IMR-90 (cell line): ENCODE measurements around the gene ZSWIM3. TPM values are rescaled to one million over a fixed set of nuclear protein-coding genes. Genes with fewer than 3 reads are reported as not detected.

Source experiments
- ATAC-seq: fragments of 200-7000 bp; cut with Tn5 transposase; 2 replicates; pipeline ENCODE4 v1.9.1; 2020; ENCODE audit warnings: low read depth, mild to moderate bottlenecking, moderate library complexity
- BruUV-seq: library from RNA; stranded (reverse); fragments of 400-500 nt; replicated peaks from 2 replicates; lab custom pipeline; 2021; lab: Mats Ljungman, UMichigan
- CTCF ChIA-PET: fragments of 300-600 bp; formaldehyde crosslinking; extraction: SDS; loops from one replicate; lab custom pipeline; 2021; ENCODE audit warnings: antibody characterized with exemption; lab: Yijun Ruan, JAX
- POLR2A ChIA-PET: fragments of 300-600 bp; sonication (Branson Sonifier 250); formaldehyde crosslinking; loops from one replicate; lab custom pipeline; 2022; ENCODE audit warnings: antibody characterized with exemption; ENCODE audit not compliant: unreplicated experiment; lab: Charles Lee
- DNase-seq: peaks from one replicate; pipeline ENCODE4 v3.0.0; 2013
- H2AFZ ChIP-seq: replicated peaks from 2 replicates; pipeline ENCODE3; 2013; ENCODE audit warnings: low read length, mild to moderate bottlenecking; ENCODE audit not compliant: poor library complexity
- H2AK5ac ChIP-seq: 2 replicates; pipeline ENCODE4 v1.6.1; 2013; ENCODE audit warnings: low read depth, low read length, inconsistent platforms
- H2AK9ac ChIP-seq: replicated peaks from 2 replicates; pipeline ENCODE3; 2013; ENCODE audit warnings: mild to moderate bottlenecking, low read depth, low read length, moderate library complexity; ENCODE audit not compliant: poor library complexity
- H2BK120ac ChIP-seq: 2 replicates; pipeline ENCODE4 v1.6.1; 2013; ENCODE audit warnings: low read depth, low read length, inconsistent platforms
- H2BK15ac ChIP-seq: 3 replicates; pipeline ENCODE4 v1.6.1; 2013; ENCODE audit warnings: low read depth, low read length, inconsistent platforms
- H2BK20ac ChIP-seq: 2 replicates; pipeline ENCODE4 v1.6.1; 2013; ENCODE audit warnings: low read depth, mild to moderate bottlenecking, inconsistent platforms, low read length, moderate library complexity
- H2BK5ac ChIP-seq: 2 replicates; pipeline ENCODE4 v1.6.1; 2013; ENCODE audit warnings: mild to moderate bottlenecking, low read depth, low read length, inconsistent platforms; ENCODE audit not compliant: poor library complexity, severe bottlenecking
- H3K14ac ChIP-seq: replicated peaks from 2 replicates; pipeline ENCODE4 v1.6.1; 2013; ENCODE audit warnings: low read depth, low read length, inconsistent platforms
- H3K18ac ChIP-seq: 2 replicates; pipeline ENCODE4 v1.6.1; 2013; ENCODE audit warnings: low read depth, low read length, control low read depth
- H3K23ac ChIP-seq: 2 replicates; pipeline ENCODE4 v1.6.1; 2013; ENCODE audit warnings: low read depth, low read length, inconsistent platforms
- H3K27ac ChIP-seq: 2 replicates; pipeline ENCODE4 v1.5.1; 2013; ENCODE audit warnings: mild to moderate bottlenecking, control low read depth, low read length; ENCODE audit not compliant: insufficient read depth
- H3K27me3 ChIP-seq: 2 replicates; pipeline ENCODE4 v1.6.1; 2013; ENCODE audit warnings: low read length; ENCODE audit not compliant: control insufficient read depth, insufficient read depth
- H3K36me3 ChIP-seq: 2 replicates; pipeline ENCODE4 v1.6.1; 2013; ENCODE audit warnings: low read length, mixed read lengths; ENCODE audit not compliant: control insufficient read depth, insufficient read depth
- H3K4ac ChIP-seq: 2 replicates; pipeline ENCODE4 v1.6.1; 2013; ENCODE audit warnings: low read depth, low read length, inconsistent platforms
- H3K4me1 ChIP-seq: 2 replicates; pipeline ENCODE4 v1.6.1; 2013; ENCODE audit warnings: low read length, mixed read lengths; ENCODE audit not compliant: control insufficient read depth, insufficient read depth
- H3K4me2 ChIP-seq: 2 replicates; pipeline ENCODE4 v1.6.1; 2013; ENCODE audit warnings: low read depth, mild to moderate bottlenecking, control low read depth, low read length, moderate library complexity
- H3K4me3 ChIP-seq: 2 replicates; pipeline ENCODE4 v1.5.1; 2013; ENCODE audit warnings: low read depth, mild to moderate bottlenecking, control low read depth, low read length, moderate library complexity; ENCODE audit not compliant: insufficient read depth
- H3K56ac ChIP-seq: 2 replicates; pipeline ENCODE4 v1.6.1; 2013; ENCODE audit warnings: low read length, inconsistent platforms; ENCODE audit not compliant: insufficient read depth; ENCODE audit errors: extremely low read depth
- H3K79me1 ChIP-seq, 2 experiments: 2 replicates each; pipeline ENCODE4 v1.6.1; 2013; ENCODE audit warnings: low read length in 2 of 2, inconsistent platforms in 1 of 2, low read depth in 1 of 2
- H3K9ac ChIP-seq: 2 replicates; pipeline ENCODE4 v1.6.1; 2013; ENCODE audit warnings: low read depth, low read length, control low read depth
- H3K9me1 ChIP-seq: 2 replicates; pipeline ENCODE4 v1.6.1; 2013; ENCODE audit warnings: low read length, inconsistent platforms; ENCODE audit not compliant: insufficient read depth
- H3K9me3 ChIP-seq: 2 replicates; pipeline ENCODE4 v1.6.1; 2013; ENCODE audit warnings: low read length; ENCODE audit not compliant: control insufficient read depth, insufficient read depth
- H4K20me1 ChIP-seq: 2 replicates; pipeline ENCODE4 v1.6.1; 2013; ENCODE audit warnings: low read length, inconsistent platforms; ENCODE audit not compliant: insufficient read depth
- H4K5ac ChIP-seq: 2 replicates; pipeline ENCODE4 v1.6.1; 2013; ENCODE audit warnings: mild to moderate bottlenecking, low read depth, low read length, control low read depth
- H4K8ac ChIP-seq, 2 experiments: 2 replicates each; pipeline ENCODE4 v1.6.1; 2013; ENCODE audit warnings: low read depth in 2 of 2, low read length in 2 of 2, control low read depth in 1 of 2, inconsistent platforms in 1 of 2
- H4K91ac ChIP-seq: 2 replicates; pipeline ENCODE4 v1.6.1; 2013; ENCODE audit warnings: low read depth, low read length, inconsistent platforms; ENCODE audit not compliant: insufficient read depth
- BHLHE40 ChIP-seq: fragments of 150-350 bp; IDR thresholded peaks from 2 replicates; pipeline ENCODE4 v1.6.1; 2016; ENCODE audit warnings: mild to moderate bottlenecking, low read depth, low read length
- CEBPB ChIP-seq: IDR thresholded peaks from 2 replicates; pipeline ENCODE4 v1.6.1; 2012; ENCODE audit warnings: low read depth, low read length, improper control_type of control experiment
- CHD1 ChIP-seq: IDR thresholded peaks from 2 replicates; pipeline ENCODE4 v1.6.1; 2012; ENCODE audit warnings: low read depth, low read length, improper control_type of control experiment
- CTCF ChIP-seq: conservative IDR thresholded peaks from 2 replicates; pipeline ENCODE4 v1.5.1; 2012; ENCODE audit warnings: mild to moderate bottlenecking, low read depth, low read length, improper control_type of control experiment
- ELK1 ChIP-seq: fragments of 150-350 bp; IDR thresholded peaks from 2 replicates; pipeline ENCODE4 v1.6.1; 2016; ENCODE audit warnings: low read depth, mild to moderate bottlenecking, low read length, moderate library complexity, borderline replicate concordance
- FOS ChIP-seq: fragments of 150-350 bp; IDR thresholded peaks from 2 replicates; pipeline ENCODE4 v1.6.1; 2016; ENCODE audit warnings: low read depth, low read length
- MAFK ChIP-seq: IDR thresholded peaks from 2 replicates; pipeline ENCODE4 v1.6.1; 2012; ENCODE audit warnings: low read depth, low read length, improper control_type of control experiment
- MAZ ChIP-seq: IDR thresholded peaks from 2 replicates; pipeline ENCODE4 v1.6.1; 2012; ENCODE audit warnings: low read depth, mild to moderate bottlenecking, low read length, improper control_type of control experiment, moderate library complexity, borderline replicate concordance
- MXI1 ChIP-seq: IDR thresholded peaks from 2 replicates; pipeline ENCODE4 v1.6.1; 2012; ENCODE audit warnings: low read depth, mild to moderate bottlenecking, low read length, moderate library complexity, borderline replicate concordance
- NFE2L2 ChIP-seq: fragments of 150-350 bp; IDR thresholded peaks from 2 replicates; pipeline ENCODE4 v1.6.1; 2016; ENCODE audit warnings: low read depth, mild to moderate bottlenecking, low read length
- POLR2A ChIP-seq: IDR thresholded peaks from 2 replicates; pipeline ENCODE4 v1.6.1; 2012; ENCODE audit warnings: mild to moderate bottlenecking, low read depth, low read length
- RAD21 ChIP-seq: IDR thresholded peaks from 2 replicates; pipeline ENCODE4 v1.6.1; 2012; ENCODE audit warnings: low read length, improper control_type of control experiment
- RCOR1 ChIP-seq: IDR thresholded peaks from 2 replicates; pipeline ENCODE4 v1.6.1; 2012; ENCODE audit warnings: mild to moderate bottlenecking, low read length, improper control_type of control experiment; ENCODE audit not compliant: insufficient replicate concordance
- RFX5 ChIP-seq: IDR thresholded peaks from 2 replicates; pipeline ENCODE4 v1.8.0; 2012; ENCODE audit warnings: low read depth, mild to moderate bottlenecking, low read length, moderate library complexity
- SMC3 ChIP-seq: fragments of 150-350 bp; IDR thresholded peaks from 2 replicates; pipeline ENCODE4 v1.6.1; 2016; ENCODE audit warnings: low read depth, mild to moderate bottlenecking, antibody characterized with exemption, low read length, moderate library complexity
- USF2 ChIP-seq: fragments of 150-350 bp; IDR thresholded peaks from 2 replicates; pipeline ENCODE4 v1.6.1; 2017; ENCODE audit warnings: mild to moderate bottlenecking, antibody characterized with exemption, low read length, low read depth
- WGBS, 2 experiments: methylation state at CpG; one replicate each; pipeline versions ENCODE4 v1.1.5 to v1.1.7; 2013; ENCODE audit warnings: missing lambda C conversion rate in 2 of 2; ENCODE audit not compliant: insufficient read length in 1 of 2; ENCODE audit errors: extremely low coverage in 2 of 2; 5-methylcytosine and 5-hydroxymethylcytosine counted together
- dilution Hi-C: fragments of 300-500 bp; cut with HindIII; formaldehyde crosslinking; loops from one replicate; pipeline ENCODE4 v1.14.3; 2018; ENCODE audit warnings: low sequenced_read_pairs; ENCODE audit not compliant: unreplicated experiment
- in situ Hi-C: fragments of 300-500 bp; cut with MboI; formaldehyde crosslinking; loops from 3 replicates; pipeline ENCODE4 v1.14.3; 2019; ENCODE audit warnings: low sequenced_read_pairs, inconsistent platforms, mixed read lengths
- intact Hi-C: fragments of 100-400 bp; cut with micrococcal nuclease; formaldehyde crosslinking; loops from 2 replicates; pipeline ENCODE4 v1.10.0; 2022
- polyA plus RNA-seq, 3 experiments: library from polyadenylated mRNA; depleted of rRNA; stranded (reverse); fragments of >200 nt; gene quantifications; 2 replicates each; pipeline ENCODE4 v1.2.3, GENCODE V29; 2012; ENCODE audit warnings: low replicate concordance in 1 of 3
- total RNA-seq: library from RNA; depleted of rRNA; stranded (reverse); fragments of >200 nt; gene quantifications from 2 replicates; pipeline ENCODE4 v1.2.3, GENCODE V29; 2012

The ZSWIM3 gene
- total and polyA plus RNA-seq, 2 of the 4 experiments (the other 2 are of a cell fraction): 3.3 to 8.6 TPM

GRCh38 chr20:45832619-45833018 is 24.8 kb upstream of the ZSWIM3 start:
- CTCF ChIA-PET: no interaction called here
- H3K9ac ChIP-seq: peak overlapping the region; percentile 62; the same call in 1 of the 2 replicates
- intact Hi-C loops (loop anchor here (10.0 kb wide), 1 partner anchor 102 kb away; the partner anchor contains the start of gene PCIF1), in situ Hi-C loops (no loop called here), dilution Hi-C loops (no loop called here)
- H2BK120ac ChIP-seq: no peak overlapping the region
- peak overlapping the region; percentile 88; the same call in 1 of the 2 replicates for H4K91ac ChIP-seq
- H3K4me3 ChIP-seq: no peak overlapping the region
- peaks cover 9% of the 10 kb centered on the region for H3K36me3 ChIP-seq
- no peak overlapping the region; the same call in 1 of the 2 replicates for H3K14ac ChIP-seq
- H3K18ac ChIP-seq: peak overlapping the region; percentile 67; the same call in 1 of the 2 replicates
- H4K8ac ChIP-seq: peak overlapping the region; percentile 68 to 96
- no peak overlapping the region for H2BK20ac ChIP-seq
- no peak overlapping the region for H3K23ac ChIP-seq
- peak overlapping the region; percentile 62; the same call in 1 of the 2 replicates for H3K27ac ChIP-seq
- no peak overlapping the region for H2BK5ac ChIP-seq
- no peaks in the 10 kb centered on the region for H3K27me3 ChIP-seq
- POLR2A ChIA-PET: no interaction called here
- H3K4me2 ChIP-seq: peak overlapping the region; percentile 75; the same call in 1 of the 2 replicates
- no peak for DNase-seq
- WGBS, 2 experiments: 100% methylated on average over 1 of the region's 4 CpGs; no CpG with 5 or more reads in 1 of the 2 experiments
- H2AK5ac ChIP-seq: no peak overlapping the region
- no peak for ATAC-seq
- H3K9me3 ChIP-seq: no peaks in the 10 kb centered on the region
- BruUV-seq: no TSS peak
- H3K4me1 ChIP-seq: peaks cover 20% of the 10 kb centered on the region
- peaks cover 15 to 27% of the 10 kb centered on the region in 2 experiments for H3K79me1 ChIP-seq
- peak overlapping the region; percentile 7 for H2AK9ac ChIP-seq
- TF ChIP-seq CHD1 (no peak), ELK1 (no peak), NFE2L2 (no peak), BHLHE40 (no peak), MXI1 (no peak), MAZ (no peak), SMC3 (no peak), FOS (no peak), POLR2A (no peak), RAD21 (no peak), CEBPB (no peak), RCOR1 (no peak), CTCF (no peak), USF2 (no peak), MAFK (no peak), RFX5 (no peak)
- peaks cover 17% of the 10 kb centered on the region for H3K9me1 ChIP-seq
- peak overlapping the region; percentile 3; the same call in 1 of the 3 replicates for H2BK15ac ChIP-seq
- no peak overlapping the region for H3K56ac ChIP-seq
- H2AFZ ChIP-seq: no peak overlapping the region
- peak overlapping the region; percentile 78; the same call in 1 of the 2 replicates for H4K5ac ChIP-seq
- H4K20me1 ChIP-seq: no peaks in the 10 kb centered on the region
- H3K4ac ChIP-seq: peak overlapping the region; percentile 81; the same call in 1 of the 2 replicates
